Measurements from ENCODE around the gene PAK4. TPM values are rescaled to one million over a fixed set of nuclear protein-coding genes. Genes with fewer than 3 reads are reported as not detected.
"Not testable (repeated sequence)": the region's sequence is repeated elsewhere in the genome, so short reads cannot be mapped to it uniquely, and the experiment has no call there.

PAK4 gene
- total RNA-seq, 1 donor from 2014 or later: 73.9 TPM

GRCh38 chr19:39086386-39086785 is 39.2 kb upstream of the PAK4 start:
- Mint-ChIP-seq H3K9me3 (ENCODE audit: low read depth) (no peaks in the 10 kb centered on the region), H3K27ac (no peak overlapping the region), H3K27me3 (peaks cover 59% of the 10 kb centered on the region), H3K4me1 (ENCODE audit: low read depth) (peaks cover 1% of the 10 kb centered on the region), H3K4me3 (ENCODE audit: low read depth) (no peak overlapping the region), H3K36me3 (ENCODE audit: insufficient read depth) (no peaks in the 10 kb centered on the region)
- TF ChIP-seq, protein P1, sequence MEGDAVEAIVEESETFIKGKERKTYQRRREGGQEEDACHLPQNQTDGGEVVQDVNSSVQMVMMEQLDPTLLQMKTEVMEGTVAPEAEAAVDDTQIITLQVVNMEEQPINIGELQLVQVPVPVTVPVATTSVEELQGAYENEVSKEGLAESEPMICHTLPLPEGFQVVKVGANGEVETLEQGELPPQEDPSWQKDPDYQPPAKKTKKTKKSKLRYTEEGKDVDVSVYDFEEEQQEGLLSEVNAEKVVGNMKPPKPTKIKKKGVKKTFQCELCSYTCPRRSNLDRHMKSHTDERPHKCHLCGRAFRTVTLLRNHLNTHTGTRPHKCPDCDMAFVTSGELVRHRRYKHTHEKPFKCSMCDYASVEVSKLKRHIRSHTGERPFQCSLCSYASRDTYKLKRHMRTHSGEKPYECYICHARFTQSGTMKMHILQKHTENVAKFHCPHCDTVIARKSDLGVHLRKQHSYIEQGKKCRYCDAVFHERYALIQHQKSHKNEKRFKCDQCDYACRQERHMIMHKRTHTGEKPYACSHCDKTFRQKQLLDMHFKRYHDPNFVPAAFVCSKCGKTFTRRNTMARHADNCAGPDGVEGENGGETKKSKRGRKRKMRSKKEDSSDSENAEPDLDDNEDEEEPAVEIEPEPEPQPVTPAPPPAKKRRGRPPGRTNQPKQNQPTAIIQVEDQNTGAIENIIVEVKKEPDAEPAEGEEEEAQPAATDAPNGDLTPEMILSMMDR (IDR thresholded peaks at IDR 0.05; ENCODE audit: unreplicated experiment): no peak
- DNase-seq (ENCODE audit: low spot score, unreplicated experiment): no peak

GRCh38 chr19:39087907-39088686 is 37.5 kb upstream of the PAK4 start:
- Mint-ChIP-seq H3K27me3 (peaks cover 52% of the 10 kb centered on the region), H3K4me1 (ENCODE audit: low read depth) (peaks cover 1% of the 10 kb centered on the region), H3K4me3 (ENCODE audit: low read depth) (no peak overlapping the region), H3K9me3 (ENCODE audit: low read depth) (no peaks in the 10 kb centered on the region), H3K36me3 (ENCODE audit: insufficient read depth) (no peaks in the 10 kb centered on the region), H3K27ac (no peak overlapping the region)
- no peak for DNase-seq (ENCODE audit: low spot score, unreplicated experiment)
- TF ChIP-seq, protein P1 (IDR thresholded peaks at IDR 0.05; ENCODE audit: unreplicated experiment): no peak

DNA sequence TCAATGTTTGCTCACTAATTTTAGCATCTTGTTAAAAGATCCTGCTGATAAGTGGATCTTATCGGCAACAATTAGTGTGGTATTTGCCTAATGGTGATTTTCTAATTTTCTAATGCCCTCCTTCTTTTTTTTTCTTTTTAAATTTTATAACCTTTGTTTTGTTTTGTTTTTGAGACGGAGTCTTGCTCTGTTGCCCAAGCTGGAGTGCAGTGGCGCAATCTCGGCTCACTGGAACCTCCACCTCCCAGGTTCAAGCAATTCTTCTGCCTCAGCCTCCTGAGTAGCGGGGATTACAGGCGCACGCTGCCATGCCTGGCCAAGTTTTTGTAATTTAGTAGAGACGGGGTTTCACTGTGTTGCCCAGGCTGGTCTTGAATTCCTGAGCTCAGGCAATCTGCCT is 35.6 kb upstream of the PAK4 start:
- DNase-seq (ENCODE audit: low spot score, unreplicated experiment); H3K4me3 Mint-ChIP-seq (ENCODE audit: low read depth); H3K36me3 Mint-ChIP-seq (ENCODE audit: insufficient read depth); H3K9me3 Mint-ChIP-seq (ENCODE audit: low read depth); H3K27ac Mint-ChIP-seq; H3K4me1 Mint-ChIP-seq (ENCODE audit: low read depth): not testable (repeated sequence)
- H3K27me3 Mint-ChIP-seq: peaks cover 43% of the 10 kb centered on the region

GRCh38 chr19:39090881-39091280 is 34.7 kb upstream of the PAK4 start:
- Mint-ChIP-seq H3K27ac (no peak overlapping the region), H3K4me1 (ENCODE audit: low read depth) (no peaks in the 10 kb centered on the region), H3K4me3 (ENCODE audit: low read depth) (no peak overlapping the region), H3K9me3 (ENCODE audit: low read depth) (no peaks in the 10 kb centered on the region), H3K36me3 (ENCODE audit: insufficient read depth) (no peaks in the 10 kb centered on the region), H3K27me3 (peaks cover 35% of the 10 kb centered on the region)
- TF ChIP-seq, protein P1 (IDR thresholded peaks at IDR 0.05; ENCODE audit: unreplicated experiment): no peak
- DNase-seq (ENCODE audit: low spot score, unreplicated experiment): no peak

- H3K4me3 Mint-ChIP-seq (ENCODE audit: low read depth): not testable (repeated sequence)
Measured at GRCh38 chr19:39095799-39096540, 29.6 kb upstream of the PAK4 start.

GRCh38 chr19:39097299-39097698 is 28.3 kb upstream of the PAK4 start:
- TF ChIP-seq, protein P1 (IDR thresholded peaks at IDR 0.05; ENCODE audit: unreplicated experiment): no peak
- peaks cover 4% of the 10 kb centered on the region for H3K9me3 Mint-ChIP-seq (ENCODE audit: low read depth)
- peaks cover 1% of the 10 kb centered on the region for H3K4me1 Mint-ChIP-seq (ENCODE audit: low read depth)
- H3K27ac Mint-ChIP-seq: no peak overlapping the region
- no peak overlapping the region for H3K4me3 Mint-ChIP-seq (ENCODE audit: low read depth)
- peaks cover 16% of the 10 kb centered on the region for H3K27me3 Mint-ChIP-seq
- H3K36me3 Mint-ChIP-seq (ENCODE audit: insufficient read depth): no peaks in the 10 kb centered on the region
- DNase-seq (ENCODE audit: low spot score, unreplicated experiment): no peak

More at GRCh38 chr19:39095799-39096540, 29.6 kb upstream of the PAK4 start:
- not testable (repeated sequence) for H3K4me1 Mint-ChIP-seq (ENCODE audit: low read depth); DNase-seq (ENCODE audit: low spot score, unreplicated experiment); H3K27ac Mint-ChIP-seq; H3K36me3 Mint-ChIP-seq (ENCODE audit: insufficient read depth); H3K9me3 Mint-ChIP-seq (ENCODE audit: low read depth)
- H3K27me3 Mint-ChIP-seq: peaks cover 18% of the 10 kb centered on the region
